HepG2 (cell line): ENCODE results near the gene KIRREL3. TPM values are rescaled to one million over a fixed set of nuclear protein-coding genes. Genes with fewer than 3 reads are reported as not detected.
"Not testable (repeated sequence)": the region's sequence is repeated elsewhere in the genome, so short reads cannot be mapped to it uniquely, and the experiment has no call there.

ENCODE experiments used
- ATAC-seq: fragments of 200-7000 bp; cut with Tn5 transposase; 3 replicates; pipeline ENCODE4 v1.9.1; 2020; ENCODE audit warnings: mild to moderate bottlenecking, moderate library complexity
- BruUV-seq: library from RNA; stranded (reverse); fragments of 400-500 nt; replicated peaks from 2 replicates; lab custom pipeline; 2021; lab: Mats Ljungman, UMichigan
- CTCF ChIA-PET: fragments of 300-600 bp; formaldehyde crosslinking; extraction: SDS; loops from one replicate; lab custom pipeline; 2021; ENCODE audit warnings: low total read pairs, inconsistent platforms, low intra/inter-chr PET ratio; lab: Yijun Ruan, JAX
- POLR2A ChIA-PET: fragments of 350-600 bp; sonication (Branson Sonifier 250); formaldehyde crosslinking; loops from one replicate; lab custom pipeline; 2020; ENCODE audit warnings: antibody characterized with exemption, inconsistent platforms; lab: Yijun Ruan, JAX
- DNase-seq: peaks from one replicate; pipeline ENCODE4 v3.0.0-alpha.2; 2015; ENCODE audit warnings: low spot score
- FAIRE-seq: peaks from 3 replicates; lab custom pipeline; 2011; peaks lifted over from hg19 to GRCh38; lab: Jason Lieb, UNC
- H2AFZ ChIP-seq: one replicate; pipeline ENCODE4 v1.6.1; 2011; ENCODE audit warnings: low read length, inconsistent platforms
- H3K27ac ChIP-seq: fragments of 300-600 bp; 3 replicates; pipeline ENCODE4 v1.8.0; 2011; ENCODE audit warnings: mixed run types, mild to moderate bottlenecking, mixed read lengths, low read length, inconsistent platforms; ENCODE audit not compliant: insufficient read depth; ENCODE audit errors: extremely low read length
- H3K27me3 ChIP-seq, 2 experiments: fragments of 200-600 bp in 1 of 2; 2 replicates in 1 of 2; 3 replicates in 1 of 2; pipeline versions ENCODE4 v1.6.0 to v1.8.0; 2011; ENCODE audit warnings: low read length in 2 of 2, mild to moderate bottlenecking in 2 of 2, moderate library complexity in 2 of 2, inconsistent platforms in 1 of 2; ENCODE audit not compliant: insufficient read depth in 2 of 2, control insufficient read depth in 1 of 2
- H3K36me3 ChIP-seq, 2 experiments: fragments of 200-600 bp in 1 of 2; replicated peaks in 1 of 2; 2 replicates in 1 of 2; 3 replicates in 1 of 2; pipeline versions ENCODE4 v1.5.1 to v1.8.0; 2011; ENCODE audit warnings: low read length in 2 of 2, inconsistent platforms in 1 of 2; ENCODE audit not compliant: insufficient read depth in 2 of 2, control insufficient read depth in 1 of 2
- H3K4me1 ChIP-seq: 2 replicates; pipeline ENCODE4 v1.5.1; 2012; ENCODE audit warnings: low read length, inconsistent platforms; ENCODE audit not compliant: insufficient read depth
- H3K4me2 ChIP-seq: 2 replicates; pipeline ENCODE4 v1.6.0; 2011; ENCODE audit warnings: low read depth, low read length, inconsistent platforms
- H3K4me3 ChIP-seq, 3 experiments: fragments of 200-600 bp in 1 of 3; sonication (generic), shearing (Covaris generic) in 1 of 3; replicated peaks in 1 of 3; 2 replicates each; pipeline ENCODE4 v1.5.1; 2011 to 2016; ENCODE audit warnings: low read length in 3 of 3, inconsistent platforms in 2 of 3, low read depth in 2 of 3, mild to moderate bottlenecking in 2 of 3, control low read depth in 1 of 3, mixed read lengths in 1 of 3; ENCODE audit not compliant: insufficient read depth in 1 of 3
- H3K79me2 ChIP-seq: one replicate; pipeline ENCODE4 v1.6.1; 2011; ENCODE audit warnings: low read length, inconsistent platforms; ENCODE audit not compliant: insufficient read depth
- H3K9ac ChIP-seq: 2 replicates; pipeline ENCODE4 v1.6.0; 2011; ENCODE audit warnings: mild to moderate bottlenecking, low read depth, low read length, inconsistent platforms; ENCODE audit not compliant: insufficient read depth
- H3K9me3 ChIP-seq: 2 replicates; pipeline ENCODE4 v1.5.1; 2012; ENCODE audit warnings: mild to moderate bottlenecking, low read length
- H4K20me1 ChIP-seq: 2 replicates; pipeline ENCODE4 v1.6.0; 2011; ENCODE audit warnings: inconsistent platforms, mild to moderate bottlenecking, low read length, moderate library complexity; ENCODE audit not compliant: insufficient read depth
- CREM ChIP-seq, 2 experiments: sonication (generic) in 1 of 2; formaldehyde crosslinking in 1 of 2; IDR thresholded peaks; 2 replicates each; pipeline versions ENCODE4 v1.4.0 to v1.6.1; 2016 to 2020; ENCODE audit warnings: antibody characterized with exemption in 1 of 2, mild to moderate bottlenecking in 1 of 2, missing genetic modification reagents in 1 of 2
- MAFG ChIP-seq: sonication (generic); formaldehyde crosslinking; IDR thresholded peaks from 2 replicates; pipeline ENCODE4 v1.5.1; 2020; ENCODE audit warnings: mild to moderate bottlenecking, missing genetic modification reagents
- MXD4 ChIP-seq: IDR thresholded peaks from 2 replicates; pipeline ENCODE4 v1.6.1; 2016; ENCODE audit warnings: mild to moderate bottlenecking, missing biosample characterization, missing genetic modification reagents
- NFE2 ChIP-seq: sonication (generic); formaldehyde crosslinking; IDR thresholded peaks from 2 replicates; pipeline ENCODE4 v1.4.0; 2020; ENCODE audit warnings: missing genetic modification reagents
- NFRKB ChIP-seq: fragments of 450-650 bp; IDR thresholded peaks from 2 replicates; pipeline ENCODE4 v1.6.1; 2017
- ZBTB33 ChIP-seq: sonication (generic); formaldehyde crosslinking; IDR thresholded peaks from 2 replicates; pipeline ENCODE4 v1.4.0; 2020; ENCODE audit warnings: missing genetic modification reagents
- ZMYM2 ChIP-seq: sonication (generic); formaldehyde crosslinking; IDR thresholded peaks from 2 replicates; pipeline ENCODE4 v1.8.0; 2022; ENCODE audit warnings: mild to moderate bottlenecking, missing genetic modification reagents
- ZNF160 ChIP-seq: sonication (generic); formaldehyde crosslinking; IDR thresholded peaks from 2 replicates; pipeline ENCODE4 v1.8.0; 2022; ENCODE audit warnings: mild to moderate bottlenecking, inconsistent platforms, missing genetic modification reagents
- ZNF678 ChIP-seq: sonication (generic); formaldehyde crosslinking; IDR thresholded peaks from 2 replicates; pipeline ENCODE4 v1.4.0; 2020; ENCODE audit warnings: mild to moderate bottlenecking, missing genetic modification reagents
- ZNF816 ChIP-seq: sonication (generic); formaldehyde crosslinking; IDR thresholded peaks from 2 replicates; pipeline ENCODE4 v1.8.0; 2022; ENCODE audit warnings: missing genetic modification reagents, mild to moderate bottlenecking, borderline replicate concordance
- WGBS: methylation state at CpG from one replicate; pipeline ENCODE4 v1.1.6; 2017; ENCODE audit warnings: low lambda C conversion rate; 5-methylcytosine and 5-hydroxymethylcytosine counted together
- in situ Hi-C: cut with HindIII; loops from 2 replicates; pipeline ENCODE4 v1.10.0; 2017; ENCODE audit warnings: low pct_unique_long_range_greater_than_20kb; ENCODE audit not compliant: extremely low pct_ligation_motif_present
- intact Hi-C: fragments of 100-400 bp; cut with micrococcal nuclease; formaldehyde crosslinking; loops from one replicate; pipeline ENCODE4 v1.10.0; 2022; ENCODE audit not compliant: unreplicated experiment
- polyA plus RNA-seq, 8 experiments: library from polyadenylated mRNA; depleted of rRNA in 3 of 8; stranded (reverse) in 7 of 8; unstranded in 1 of 8; fragments of >200 nt; fragmentation: Illumina TruSeq in 4 of 8; extraction: Trizol in 4 of 8; gene quantifications; 2 replicates each; pipeline versions ENCODE4 v1.2.1 to v1.2.3, GENCODE V29; 2011 to 2016; ENCODE audit warnings: low read depth in 4 of 8, missing spikeins in 1 of 8, mixed read lengths in 1 of 8; ENCODE audit not compliant: insufficient read depth in 1 of 8
- total RNA-seq, 5 experiments: library from RNA; depleted of rRNA; stranded (reverse); fragments of >200 nt; fragmentation: Illumina TruSeq; extraction: Trizol; gene quantifications; 2 replicates each; pipeline ENCODE4 v1.2.3, GENCODE V29; 2016; ENCODE audit warnings: low read depth in 1 of 5
- TF ChIP-seq, protein P1 (sequence below): sonication (generic); formaldehyde crosslinking; IDR thresholded peaks from 2 replicates; pipeline ENCODE4 v1.8.1; 2023; ENCODE audit warnings: missing genetic modification reagents, mild to moderate bottlenecking, borderline replicate concordance

Gene KIRREL3
- total and polyA plus RNA-seq, 2 of the 13 experiments (the other 11 are each of a cell fraction or from before 2014, with no cell fraction given), result not detected

DNA sequence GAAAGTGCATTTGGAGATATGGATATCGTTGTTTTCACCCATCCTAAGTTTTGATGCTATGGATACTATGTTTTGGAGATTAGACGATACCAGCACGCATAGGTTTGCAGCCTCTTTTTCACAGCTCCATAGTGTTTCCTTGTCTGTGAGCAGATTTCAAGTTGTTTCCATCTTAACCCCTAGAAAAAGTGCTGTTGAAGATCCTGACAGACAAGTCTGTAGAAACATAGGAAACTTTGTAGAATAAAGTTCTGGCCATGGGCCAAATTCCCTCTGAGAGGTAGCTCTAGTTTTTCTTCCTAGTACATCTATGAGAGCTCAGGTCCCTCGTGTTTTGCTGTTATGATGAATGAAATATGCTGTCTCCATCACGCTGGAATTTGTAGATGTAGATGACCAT is 612.7 kb downstream of the KIRREL3 start:
- Histone ChIP-seq H2AFZ (no peak overlapping the region), H4K20me1 (no peaks in the 10 kb centered on the region), H3K27me3 (no peaks in the 10 kb centered on the region), H3K27ac (no peak overlapping the region), H3K36me3 (no peaks in the 10 kb centered on the region), H3K9ac (no peak overlapping the region), H3K4me3 (no peak overlapping the region), H3K9me3 (no peaks in the 10 kb centered on the region)
- no TSS peak for BruUV-seq
- ChIA-PET POLR2A (no interaction called here), CTCF (no interaction called here)
- no peak for FAIRE-seq
- ATAC-seq, result no peak
- in situ Hi-C loops, result no loop called here
- no peak for TF ChIP-seq ZBTB33 (CRISPR knock-in tag)
- no peak for TF ChIP-seq ZNF816
- TF ChIP-seq, protein P1, sequence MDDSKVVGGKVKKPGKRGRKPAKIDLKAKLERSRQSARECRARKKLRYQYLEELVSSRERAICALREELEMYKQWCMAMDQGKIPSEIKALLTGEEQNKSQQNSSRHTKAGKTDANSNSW (CRISPR knock-in tag), result no peak
- no peak for TF ChIP-seq NFRKB
- TF ChIP-seq NFE2 (CRISPR knock-in tag), result no peak
- no peak for TF ChIP-seq MXD4 (CRISPR knock-in tag)
- no peak for TF ChIP-seq MAFG
- no peak for TF ChIP-seq CREM (IDR thresholded peaks at IDR 0.05)
- TF ChIP-seq CREM (CRISPR knock-in tag; IDR thresholded peaks at IDR 0.05), result no peak
- TF ChIP-seq ZNF160 (CRISPR knock-in tag), result no peak
- TF ChIP-seq ZNF678, result no peak
- no peak for TF ChIP-seq ZMYM2 (CRISPR knock-in tag)
- TF ChIP-seq, all 625 proteins: peak for 0
- peaks cover 2% of the 10 kb centered on the region for H3K79me2 ChIP-seq
- intact Hi-C loops, result no loop called here
- H3K4me2 ChIP-seq, result no peak overlapping the region
- WGBS, result 85% methylated on average over 5 of the region's 5 CpGs
- H3K4me1 ChIP-seq, result no peaks in the 10 kb centered on the region
- DNase-seq, result no peak

- in situ Hi-C loops, result not testable (repeated sequence)
Measured at GRCh38 chr11:126386729-126387071, 613.9 kb downstream of the KIRREL3 start.

More at GRCh38 chr11:126386729-126387071, 613.9 kb downstream of the KIRREL3 start:
- H3K4me2 ChIP-seq, H3K9me3 ChIP-seq, H3K4me3 ChIP-seq, H3K27me3 ChIP-seq, FAIRE-seq, BruUV-seq, ATAC-seq, POLR2A ChIA-PET, H2AFZ ChIP-seq, CTCF ChIA-PET, intact Hi-C loops, H3K79me2 ChIP-seq, H3K27ac ChIP-seq, H3K4me1 ChIP-seq, H3K36me3 ChIP-seq, H3K9ac ChIP-seq, H4K20me1 ChIP-seq, DNase-seq: not testable (repeated sequence)
- WGBS, result 100% methylated on average over 4 of the region's 5 CpGs
